H54 (cell line): ENCODE data around the gene ANKRD10.
"Not testable (repeated sequence)": the region's sequence is repeated elsewhere in the genome, so short reads cannot be mapped to it uniquely, and the experiment has no call there.

Experiments used
- DNase-seq: peaks from one replicate; pipeline ENCODE4 v3.0.0; 2011; ENCODE audit warnings: low spot score, mixed read lengths; ENCODE audit not compliant: insufficient read length
- FAIRE-seq: peaks from 3 replicates; lab custom pipeline; 2011; peaks lifted over from hg19 to GRCh38; lab: Jason Lieb, UNC
- POLR2A ChIP-seq: IDR thresholded peaks from 2 replicates; pipeline ENCODE4 v1.6.1; 2011; ENCODE audit warnings: low read depth, mild to moderate bottlenecking, low read length

Gene ANKRD10

DNA sequence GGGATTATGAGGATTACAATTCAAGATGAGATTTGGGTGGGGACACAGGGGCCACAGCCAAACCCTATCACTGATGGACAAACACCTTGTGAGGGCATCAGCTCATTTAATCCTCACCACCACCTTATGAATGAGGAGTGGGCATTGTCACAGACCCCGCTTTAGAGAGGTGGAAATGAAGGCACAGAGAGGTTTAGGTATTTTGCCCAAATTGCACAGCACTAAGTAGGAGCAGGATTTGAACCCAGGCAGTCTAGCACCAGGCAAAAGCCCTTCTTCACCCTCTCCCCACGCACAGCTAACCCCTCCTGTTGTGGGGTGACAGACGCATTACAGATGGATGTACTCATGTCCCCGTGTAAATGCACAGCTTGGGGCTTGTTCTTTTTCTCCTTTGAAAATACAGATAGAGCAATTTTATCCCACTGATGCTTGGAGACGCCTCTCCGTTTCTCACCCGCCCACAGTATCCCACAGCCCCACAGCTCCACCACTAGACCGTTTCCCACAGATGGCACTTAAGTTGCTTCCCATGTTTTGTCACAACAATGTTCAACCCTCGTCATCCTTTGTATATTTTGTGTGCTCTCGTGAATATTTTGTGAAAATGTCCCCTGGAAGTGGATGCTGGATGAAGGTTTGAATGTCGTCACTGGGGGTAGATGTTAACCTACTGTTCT is 48.2 kb downstream of the ANKRD10 start:
- FAIRE-seq, result no peak
- no peak for DNase-seq
- TF ChIP-seq POLR2A, result no peak

DNA sequence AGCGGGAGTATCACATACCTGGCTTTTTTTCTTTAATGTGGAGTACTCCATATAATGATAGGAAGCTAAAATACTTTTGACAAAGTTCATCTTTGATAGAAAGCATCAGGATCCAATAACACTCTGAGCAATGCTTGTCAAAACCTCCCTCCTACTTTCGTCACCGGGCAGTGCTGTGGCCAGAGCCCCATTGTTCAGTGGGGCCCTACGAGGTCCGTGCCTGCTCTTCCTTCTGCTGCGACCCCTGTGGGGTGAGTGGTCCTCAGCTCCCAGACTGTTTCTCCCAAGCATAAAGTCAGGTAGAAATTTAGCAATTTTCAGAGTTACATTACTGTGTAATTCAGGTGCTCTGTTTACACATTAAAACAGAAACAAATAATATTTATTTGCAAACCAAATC is 51.2 kb downstream of the ANKRD10 start:
- FAIRE-seq (no peak), DNase-seq (no peak)
- TF ChIP-seq POLR2A, result no peak

DNA sequence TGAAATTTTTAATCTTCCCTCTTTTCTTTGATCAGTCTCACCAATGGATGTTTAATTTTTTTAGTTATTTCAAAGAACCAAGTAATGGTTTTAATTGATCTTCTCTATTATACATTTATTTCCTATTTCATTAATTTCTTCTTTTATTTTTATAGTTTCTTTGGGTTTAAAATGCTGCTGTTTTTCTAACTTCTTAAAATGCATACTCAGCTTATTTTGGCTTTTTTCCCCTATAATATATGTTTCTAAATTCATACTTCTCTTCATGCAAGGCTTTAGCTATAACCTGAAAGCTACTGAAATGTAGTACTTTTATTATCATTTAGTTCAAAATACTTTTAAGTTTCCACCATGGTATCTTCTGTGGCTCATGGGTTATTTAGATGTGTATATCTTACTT is 53.9 kb downstream of the ANKRD10 start:
- DNase-seq, result no peak
- FAIRE-seq, result no peak
- TF ChIP-seq POLR2A, result no peak

DNA sequence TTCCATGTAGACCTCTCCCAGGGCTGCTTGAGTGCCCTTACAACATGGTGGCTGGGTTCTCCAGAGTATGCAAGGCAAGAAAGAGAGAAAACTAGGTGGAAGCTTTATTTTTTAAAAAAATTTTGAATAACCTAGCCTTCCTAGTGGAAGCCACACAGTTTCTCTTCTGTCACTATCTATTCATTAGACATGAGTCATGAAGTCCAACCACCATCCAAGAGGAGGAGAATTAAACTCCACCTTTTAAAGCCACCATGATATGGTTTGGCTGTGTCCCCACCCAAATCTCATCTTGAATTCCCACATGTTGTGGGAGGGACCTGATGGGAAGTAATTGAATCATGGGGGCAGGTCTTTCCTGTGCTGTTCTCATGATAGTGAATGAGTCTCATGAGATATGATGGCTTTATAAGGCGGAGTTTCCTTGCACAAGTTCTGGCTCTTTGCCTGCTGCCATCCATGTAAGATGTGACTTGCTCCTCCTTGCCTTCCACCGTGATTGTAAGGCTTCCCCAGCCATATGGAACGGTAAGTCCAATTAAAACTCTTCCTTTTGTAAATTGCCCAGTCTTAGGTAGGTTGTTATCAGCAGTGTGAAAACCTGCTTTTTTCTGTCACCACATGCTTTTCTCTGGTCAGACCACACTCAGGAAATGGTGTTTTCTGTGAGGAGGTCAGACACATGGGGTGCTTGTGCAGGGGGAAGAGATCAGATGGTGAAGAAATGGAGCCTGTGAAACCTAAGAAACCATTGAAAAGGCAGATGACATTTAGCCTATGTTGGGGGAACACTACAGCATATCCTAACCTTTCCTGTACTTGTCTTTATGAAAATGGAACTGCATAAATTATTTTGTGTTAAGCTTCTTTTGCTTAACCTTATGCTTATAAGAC is 57.7 kb downstream of the ANKRD10 start:
- DNase-seq, result no peak
- peak; percentile 45 for FAIRE-seq
- TF ChIP-seq POLR2A, result no peak

DNA sequence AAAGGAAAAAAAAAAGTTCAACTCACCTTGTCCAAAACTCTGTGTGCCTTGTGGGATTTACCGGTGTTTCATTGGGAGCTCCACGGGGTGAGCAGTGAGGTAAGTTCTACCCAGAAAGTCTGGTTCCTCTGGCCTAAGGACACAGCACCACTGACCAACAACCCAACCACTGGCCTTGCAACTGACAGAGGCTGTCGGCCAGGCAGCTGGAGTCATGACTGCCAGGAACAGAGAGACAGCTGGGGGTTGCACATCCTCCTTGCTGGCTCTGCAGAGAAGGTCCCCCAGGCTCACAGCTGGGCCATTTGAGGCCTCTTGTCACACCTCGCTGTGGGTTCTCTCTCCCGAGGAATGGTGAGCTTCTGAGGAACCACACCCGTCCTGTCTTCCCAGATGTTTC is 59.5 kb downstream of the ANKRD10 start:
- FAIRE-seq (no peak), DNase-seq (no peak)
- no peak for TF ChIP-seq POLR2A

DNA sequence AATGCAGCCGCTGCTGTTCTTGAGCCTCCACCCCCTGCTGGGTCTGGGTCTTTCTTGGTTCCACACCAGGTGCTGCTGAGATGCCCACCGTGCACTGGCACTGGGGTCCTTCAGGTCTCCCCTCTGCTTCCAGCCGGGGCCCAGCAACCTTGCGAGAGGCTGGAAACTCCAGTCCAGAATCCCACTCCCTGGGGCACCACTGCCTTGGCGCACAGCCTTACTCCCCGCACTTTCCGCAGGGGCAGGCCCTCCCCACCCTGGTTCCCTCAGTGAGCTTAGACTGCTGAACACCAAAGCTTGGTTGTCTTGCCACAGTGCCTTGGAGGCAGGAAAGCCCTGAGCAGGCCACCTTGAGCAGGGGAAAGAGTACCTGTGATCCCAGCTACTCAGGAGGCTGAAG is 60.0 kb downstream of the ANKRD10 start:
- no peak for FAIRE-seq
- DNase-seq, result no peak
- no peak for TF ChIP-seq POLR2A

DNA sequence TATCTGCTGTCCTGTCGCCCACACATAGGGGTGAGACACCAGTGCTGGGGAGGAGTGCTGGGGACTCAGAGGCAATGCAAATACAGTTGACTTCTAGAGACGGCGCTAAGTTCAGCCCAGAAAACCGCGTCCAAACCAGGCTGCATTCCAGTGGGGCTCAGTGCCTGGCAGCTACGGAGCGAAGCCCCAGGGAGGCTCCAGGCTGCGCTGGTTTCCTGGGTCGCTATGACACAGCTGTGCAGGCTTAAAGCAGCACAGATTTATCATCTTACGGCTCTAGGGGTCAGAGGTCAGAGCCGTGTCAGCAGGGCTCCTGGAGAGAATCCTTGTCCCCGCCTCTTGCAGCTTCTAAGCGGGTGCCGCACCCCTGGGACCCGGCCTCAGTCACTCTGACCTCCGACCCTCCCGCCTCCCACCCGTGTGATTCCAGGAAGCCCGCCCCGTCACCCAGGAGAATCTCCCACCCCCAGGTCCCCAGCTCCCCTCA is 61.6 kb downstream of the ANKRD10 start:
- FAIRE-seq, result no peak
- no peak for TF ChIP-seq POLR2A

DNA sequence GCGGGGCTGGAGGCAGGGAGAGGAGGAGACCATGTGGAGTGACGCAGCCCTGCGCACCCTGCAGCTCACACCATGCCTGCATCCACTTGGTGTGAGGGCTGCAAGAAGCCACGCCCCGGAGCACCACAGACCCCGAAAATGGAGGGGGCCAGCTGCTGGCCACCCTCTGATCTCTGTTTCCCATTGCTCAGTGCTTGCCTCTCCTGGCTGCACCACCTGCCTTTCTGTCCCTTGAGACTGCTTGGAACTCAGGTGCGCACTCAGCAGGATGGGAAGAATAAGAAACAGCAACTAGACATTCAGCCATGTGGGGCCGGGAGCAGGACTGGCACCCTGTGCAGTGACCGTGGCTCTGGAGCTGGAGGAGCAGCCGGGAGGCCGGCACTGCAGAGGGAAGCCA is 64.0 kb downstream of the ANKRD10 start:
- no peak for FAIRE-seq
- no peak for TF ChIP-seq POLR2A
- DNase-seq, result no peak

More for the DNA sequence above, 61.6 kb downstream of the ANKRD10 start:
- no peak for DNase-seq

DNA sequence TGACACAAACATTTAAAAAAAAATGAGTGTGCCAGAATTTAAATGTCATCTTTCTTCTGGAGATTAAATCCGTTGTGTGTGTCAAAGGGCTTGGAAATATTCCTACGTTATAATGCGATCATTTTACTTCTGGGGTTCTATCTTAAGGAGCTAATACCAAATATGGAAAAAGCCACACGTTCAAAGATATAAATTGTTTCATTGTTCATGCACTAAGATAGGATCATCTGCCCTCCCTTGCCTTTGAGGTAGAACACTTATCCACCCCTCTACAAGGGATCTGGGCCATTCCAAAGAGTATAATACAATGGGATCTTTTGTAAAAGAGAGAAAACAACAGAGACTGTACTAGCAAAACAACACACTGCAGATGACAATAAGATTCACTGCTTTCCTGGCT is 64.9 kb downstream of the ANKRD10 start:
- no peak for TF ChIP-seq POLR2A
- FAIRE-seq, result no peak
- DNase-seq, result no peak

DNA sequence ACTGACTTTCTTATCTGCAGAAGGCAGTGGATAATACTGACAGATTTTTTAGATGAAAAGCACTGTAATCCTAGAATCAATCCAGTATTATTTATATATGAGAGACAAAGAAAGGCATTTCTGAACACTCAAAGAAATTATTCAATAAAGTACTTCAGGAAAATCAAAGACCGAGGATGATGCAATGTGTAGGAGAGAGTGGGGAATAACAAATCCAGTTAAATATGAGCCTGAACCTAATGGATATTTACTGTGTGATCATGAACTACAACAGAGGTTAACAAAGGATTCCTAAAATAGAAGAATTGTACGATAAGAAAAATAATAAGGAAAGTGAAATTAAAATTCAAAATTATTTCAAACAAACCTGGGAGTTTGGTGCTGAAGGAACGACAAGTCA is 69.3 kb downstream of the ANKRD10 start:
- DNase-seq (no peak), FAIRE-seq (no peak)
- no peak for TF ChIP-seq POLR2A

DNA sequence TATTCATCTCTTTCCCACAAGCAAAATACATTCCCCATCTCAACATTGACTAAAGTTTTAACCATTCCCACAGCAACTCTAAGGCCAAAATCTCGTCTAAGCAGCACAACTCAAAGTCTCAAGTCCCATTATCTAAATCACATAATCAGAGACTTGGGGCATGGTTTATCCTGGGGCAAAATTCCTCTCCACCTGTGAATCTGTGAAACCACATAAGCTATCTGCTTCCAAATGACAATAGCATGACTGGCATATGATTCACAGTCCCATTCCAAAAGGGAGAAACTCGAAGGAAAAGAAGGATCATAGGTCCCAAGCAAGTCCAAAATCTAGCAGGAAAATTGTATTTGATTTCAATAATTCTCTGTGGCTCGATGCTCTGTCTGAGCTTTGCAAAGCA is 73.0 kb downstream of the ANKRD10 start:
- peak; percentile 85 for FAIRE-seq
- TF ChIP-seq POLR2A, result no peak
- no peak for DNase-seq

DNA sequence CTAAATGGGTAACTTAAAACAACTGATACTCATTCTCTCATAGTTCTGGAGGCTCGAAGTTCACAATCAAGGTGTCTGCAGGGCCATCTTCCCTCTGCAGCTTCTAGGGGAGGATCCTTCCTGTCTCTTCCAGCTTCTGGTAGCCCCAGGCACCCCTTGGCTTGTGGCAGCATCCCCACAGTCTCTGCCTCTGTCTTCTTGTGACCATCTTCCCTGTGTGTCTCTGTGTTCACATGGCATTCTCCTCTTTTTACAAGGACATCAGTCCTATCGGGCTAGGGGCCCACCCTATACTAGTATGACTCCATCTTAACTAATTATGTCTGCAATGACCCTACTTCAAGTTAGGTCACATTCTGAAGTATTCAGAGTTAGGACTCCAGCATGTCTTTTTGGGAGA is 73.5 kb downstream of the ANKRD10 start:
- DNase-seq (no peak), FAIRE-seq (no peak)
- TF ChIP-seq POLR2A, result no peak

DNA sequence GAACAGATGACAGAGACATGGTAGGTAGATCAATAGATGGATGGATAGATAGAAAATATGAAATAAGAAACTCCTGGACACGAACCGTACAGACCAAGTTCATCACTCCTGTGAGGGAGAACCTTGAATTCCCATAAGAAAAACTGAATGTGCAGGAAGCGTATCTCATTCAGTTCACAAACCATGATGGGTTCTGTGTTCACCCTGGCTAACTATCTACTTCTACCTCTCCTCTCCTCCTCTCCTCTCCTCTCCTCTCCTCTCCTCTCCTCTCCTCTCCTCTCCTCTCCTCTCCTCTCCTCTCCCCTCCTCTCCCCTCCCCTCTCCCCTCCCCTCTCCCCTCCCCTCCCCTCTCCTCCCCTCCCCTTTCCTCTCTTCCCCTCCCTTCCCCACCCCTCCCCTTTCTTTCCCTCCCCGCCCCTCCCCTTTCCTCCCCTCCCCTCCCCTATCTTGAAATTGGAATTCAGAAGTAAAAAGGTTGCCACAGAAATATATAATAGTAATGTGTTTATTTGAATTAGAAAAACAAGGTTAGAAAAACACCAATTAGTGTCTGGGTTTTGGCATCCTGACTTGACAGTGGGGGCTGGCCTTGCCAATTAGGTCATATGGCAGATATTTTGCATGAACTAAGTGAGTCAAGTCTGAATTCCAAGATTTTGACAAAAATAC is 75.9 kb downstream of the ANKRD10 start:
- FAIRE-seq, result no peak
- no peak for TF ChIP-seq POLR2A
- DNase-seq, result no peak

DNA sequence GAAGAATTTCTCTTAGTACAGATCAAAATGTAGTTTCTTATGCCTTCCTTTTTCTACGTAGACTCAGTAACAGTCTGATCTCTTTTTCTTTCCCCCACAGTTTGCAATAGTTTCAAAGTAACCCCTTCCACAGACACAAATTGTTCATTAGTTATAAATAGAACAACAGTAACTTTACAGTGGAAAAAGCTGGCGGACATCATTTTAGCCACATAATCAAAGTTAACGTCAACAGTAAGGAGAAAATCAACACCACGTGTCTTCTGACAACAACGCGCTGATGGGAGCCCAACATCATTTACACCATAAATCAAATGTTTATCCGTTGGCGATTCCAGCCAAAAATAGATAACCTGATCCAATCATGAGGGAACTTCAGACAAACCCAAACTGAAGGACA is 76.8 kb downstream of the ANKRD10 start:
- peak; percentile 27 for FAIRE-seq
- no peak for TF ChIP-seq POLR2A
- DNase-seq, result no peak

DNA sequence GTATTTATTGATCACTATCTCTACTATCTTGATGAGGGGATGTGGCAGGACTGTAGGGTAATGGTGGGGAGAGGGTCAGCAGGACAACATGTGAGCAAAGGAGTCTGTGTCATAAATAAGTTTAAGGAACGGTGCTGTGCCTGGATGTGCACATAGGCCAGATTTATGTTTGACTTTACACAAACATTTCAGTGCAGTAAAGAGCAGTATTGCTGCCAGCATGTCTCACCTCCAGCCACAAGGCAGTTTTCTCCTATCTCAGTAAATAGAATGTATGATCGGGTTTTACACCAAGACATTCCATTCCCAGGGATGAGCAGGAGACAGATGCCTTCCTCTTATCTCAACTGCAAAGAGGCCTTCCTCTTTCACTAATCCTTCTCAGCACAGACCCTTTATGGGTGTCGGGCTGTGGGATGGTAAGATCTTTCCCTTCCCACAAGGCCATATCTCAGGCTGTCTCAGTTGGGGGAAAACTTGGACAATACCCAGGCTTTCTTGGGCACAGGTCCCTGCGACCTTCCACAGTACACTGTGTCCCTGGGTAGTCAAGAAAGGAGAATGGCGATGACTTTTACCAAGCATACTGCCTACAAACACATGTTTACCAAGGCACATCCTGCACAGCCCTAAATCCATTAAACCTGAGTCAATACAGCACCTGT is 77.3 kb downstream of the ANKRD10 start:
- DNase-seq, FAIRE-seq: not testable (repeated sequence)
